SK-N-SH treated with all-trans-retinoic acid at 6 μM for 48 hours (cell line): ENCODE measurements around the gene KRTAP16-1.
"Not testable (repeated sequence)": the region's sequence is repeated elsewhere in the genome, so short reads cannot be mapped to it uniquely, and the experiment has no call there.

ENCODE experiments used
- ATAC-seq: fragments of 200-7000 bp; cut with Tn5 transposase; 3 replicates; pipeline ENCODE4 v1.9.1; 2020; ENCODE audit warnings: mild to moderate bottlenecking, moderate library complexity
- ARNTL ChIP-seq: fragments of 450-650 bp; formaldehyde crosslinking; IDR thresholded peaks from 2 replicates; pipeline ENCODE4 v1.5.0; 2020; ENCODE audit warnings: low read depth, mild to moderate bottlenecking, moderate library complexity, borderline replicate concordance
- BACH2 ChIP-seq: fragments of 250-450 bp; sonication (Bioruptor Pico); IDR thresholded peaks from 2 replicates; pipeline ENCODE4 v1.9.0; 2021; ENCODE audit warnings: mild to moderate bottlenecking, borderline replicate concordance
- CREB5 ChIP-seq: fragments of 250-450 bp; sonication (Bioruptor Pico); IDR thresholded peaks from 2 replicates; pipeline ENCODE4 v1.5.1; 2020; ENCODE audit warnings: low read depth, mild to moderate bottlenecking, moderate library complexity
- CSDC2 ChIP-seq: fragments of 250-450 bp; sonication (Bioruptor Pico); IDR thresholded peaks from 2 replicates; pipeline ENCODE4 v1.5.0; 2020; ENCODE audit warnings: mild to moderate bottlenecking, moderate library complexity
- CSRNP3 ChIP-seq: fragments of 250-450 bp; sonication (Bioruptor Pico); IDR thresholded peaks from 2 replicates; pipeline ENCODE4 v1.5.1; 2021; ENCODE audit warnings: mild to moderate bottlenecking, moderate library complexity
- GLIS3 ChIP-seq: fragments of 250-450 bp; sonication (Bioruptor Pico); IDR thresholded peaks from 2 replicates; pipeline ENCODE4 v1.5.0; 2020; ENCODE audit warnings: mild to moderate bottlenecking, moderate library complexity
- ISL1 ChIP-seq: fragments of 250-450 bp; sonication (Bioruptor Pico); IDR thresholded peaks from 2 replicates; pipeline ENCODE4 v2.1.2; 2022; ENCODE audit warnings: mild to moderate bottlenecking, moderate library complexity
- OSR1 ChIP-seq: fragments of 250-450 bp; sonication (Bioruptor Pico); IDR thresholded peaks from 2 replicates; pipeline ENCODE4 v1.8.0; 2022; ENCODE audit warnings: moderate library complexity, mild to moderate bottlenecking, inconsistent platforms
- PATZ1 ChIP-seq: fragments of 250-450 bp; sonication (Bioruptor Pico); IDR thresholded peaks from 2 replicates; pipeline ENCODE4 v1.8.0; 2020; ENCODE audit warnings: mild to moderate bottlenecking, moderate library complexity, borderline replicate concordance
- PPARA ChIP-seq: fragments of 250-450 bp; sonication (Bioruptor Pico); IDR thresholded peaks from 2 replicates; pipeline ENCODE4 v1.5.0; 2020; ENCODE audit warnings: mild to moderate bottlenecking, borderline replicate concordance
- RARB ChIP-seq: fragments of 250-450 bp; sonication (Bioruptor Pico); IDR thresholded peaks from 2 replicates; pipeline ENCODE4 v1.8.0; 2021; ENCODE audit warnings: mild to moderate bottlenecking, moderate library complexity
- SNAI2 ChIP-seq: fragments of 250-450 bp; sonication (Bioruptor Pico); IDR thresholded peaks from 2 replicates; pipeline ENCODE4 v1.5.0; 2020; ENCODE audit warnings: mild to moderate bottlenecking, moderate library complexity
- TCF4 ChIP-seq: fragments of 250-450 bp; sonication (Bioruptor Pico); IDR thresholded peaks from 2 replicates; pipeline ENCODE4 v1.8.0; 2021; ENCODE audit warnings: mild to moderate bottlenecking, moderate library complexity, borderline replicate concordance
- TOX ChIP-seq: fragments of 250-450 bp; sonication (Bioruptor Pico); IDR thresholded peaks from 2 replicates; pipeline ENCODE4 v1.8.0; 2021; ENCODE audit warnings: mild to moderate bottlenecking, moderate library complexity, borderline replicate concordance
- ZC3H10 ChIP-seq: fragments of 250-450 bp; sonication (Bioruptor Pico); IDR thresholded peaks from 2 replicates; pipeline ENCODE4 v1.5.1; 2021; ENCODE audit warnings: mild to moderate bottlenecking, moderate library complexity
- ZFP3 ChIP-seq: fragments of 250-450 bp; sonication (Bioruptor Pico); IDR thresholded peaks from 2 replicates; pipeline ENCODE4 v1.5.0; 2020; ENCODE audit warnings: mild to moderate bottlenecking, moderate library complexity
- ZFP30 ChIP-seq: fragments of 450-650 bp; formaldehyde crosslinking; IDR thresholded peaks from 2 replicates; pipeline ENCODE4 v1.5.0; 2022; ENCODE audit warnings: mild to moderate bottlenecking, moderate library complexity
- ZNF565 ChIP-seq: fragments of 450-650 bp; formaldehyde crosslinking; conservative IDR thresholded peaks from 2 replicates; pipeline ENCODE4 v1.5.0; 2020; ENCODE audit warnings: low read depth, mild to moderate bottlenecking, moderate library complexity
- ZNF70 ChIP-seq: fragments of 450-650 bp; formaldehyde crosslinking; IDR thresholded peaks from 2 replicates; pipeline ENCODE4 v1.5.0; 2020; ENCODE audit warnings: mild to moderate bottlenecking, moderate library complexity
- ZNF8 ChIP-seq: fragments of 450-650 bp; formaldehyde crosslinking; IDR thresholded peaks from 2 replicates; pipeline ENCODE4 v1.5.0; 2020; ENCODE audit warnings: mild to moderate bottlenecking, moderate library complexity
- TF ChIP-seq, protein P1 (sequence below): fragments of 250-450 bp; sonication (Bioruptor Pico); IDR thresholded peaks from 2 replicates; pipeline ENCODE4 v1.5.0; 2020; ENCODE audit warnings: mild to moderate bottlenecking, moderate library complexity

Gene KRTAP16-1

GRCh38 chr17:41271323-41271722 lies 37.8 kb downstream of the KRTAP16-1 start:
- ATAC-seq = not testable (repeated sequence)

GRCh38 chr17:41267711-41268110 lies 41.4 kb downstream of the KRTAP16-1 start:
- TF ChIP-seq SNAI2 (CRISPR knock-in tag) (no peak), RARB (CRISPR knock-in tag) (no peak), CREB5 (CRISPR knock-in tag) (no peak), TOX (CRISPR knock-in tag) (no peak), TCF4 (CRISPR knock-in tag) (no peak), ISL1 (CRISPR knock-in tag) (no peak), ZNF70 (CRISPR knock-in tag) (no peak), PATZ1 (CRISPR knock-in tag) (no peak), PPARA (CRISPR knock-in tag) (no peak), ARNTL (CRISPR knock-in tag) (no peak), ZFP30 (CRISPR knock-in tag) (no peak), GLIS3 (CRISPR knock-in tag) (no peak), ZFP3 (CRISPR knock-in tag) (no peak), CSDC2 (CRISPR knock-in tag) (no peak), ZC3H10 (CRISPR knock-in tag) (no peak), CSRNP3 (no peak)
- TF ChIP-seq, protein P1, sequence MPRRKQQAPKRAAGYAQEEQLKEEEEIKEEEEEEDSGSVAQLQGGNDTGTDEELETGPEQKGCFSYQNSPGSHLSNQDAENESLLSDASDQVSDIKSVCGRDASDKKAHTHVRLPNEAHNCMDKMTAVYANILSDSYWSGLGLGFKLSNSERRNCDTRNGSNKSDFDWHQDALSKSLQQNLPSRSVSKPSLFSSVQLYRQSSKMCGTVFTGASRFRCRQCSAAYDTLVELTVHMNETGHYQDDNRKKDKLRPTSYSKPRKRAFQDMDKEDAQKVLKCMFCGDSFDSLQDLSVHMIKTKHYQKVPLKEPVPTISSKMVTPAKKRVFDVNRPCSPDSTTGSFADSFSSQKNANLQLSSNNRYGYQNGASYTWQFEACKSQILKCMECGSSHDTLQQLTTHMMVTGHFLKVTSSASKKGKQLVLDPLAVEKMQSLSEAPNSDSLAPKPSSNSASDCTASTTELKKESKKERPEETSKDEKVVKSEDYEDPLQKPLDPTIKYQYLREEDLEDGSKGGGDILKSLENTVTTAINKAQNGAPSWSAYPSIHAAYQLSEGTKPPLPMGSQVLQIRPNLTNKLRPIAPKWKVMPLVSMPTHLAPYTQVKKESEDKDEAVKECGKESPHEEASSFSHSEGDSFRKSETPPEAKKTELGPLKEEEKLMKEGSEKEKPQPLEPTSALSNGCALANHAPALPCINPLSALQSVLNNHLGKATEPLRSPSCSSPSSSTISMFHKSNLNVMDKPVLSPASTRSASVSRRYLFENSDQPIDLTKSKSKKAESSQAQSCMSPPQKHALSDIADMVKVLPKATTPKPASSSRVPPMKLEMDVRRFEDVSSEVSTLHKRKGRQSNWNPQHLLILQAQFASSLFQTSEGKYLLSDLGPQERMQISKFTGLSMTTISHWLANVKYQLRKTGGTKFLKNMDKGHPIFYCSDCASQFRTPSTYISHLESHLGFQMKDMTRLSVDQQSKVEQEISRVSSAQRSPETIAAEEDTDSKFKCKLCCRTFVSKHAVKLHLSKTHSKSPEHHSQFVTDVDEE (CRISPR knock-in tag) = no peak
- TF ChIP-seq, all 23 proteins: peak for 0
- ATAC-seq = no peak

DNA sequence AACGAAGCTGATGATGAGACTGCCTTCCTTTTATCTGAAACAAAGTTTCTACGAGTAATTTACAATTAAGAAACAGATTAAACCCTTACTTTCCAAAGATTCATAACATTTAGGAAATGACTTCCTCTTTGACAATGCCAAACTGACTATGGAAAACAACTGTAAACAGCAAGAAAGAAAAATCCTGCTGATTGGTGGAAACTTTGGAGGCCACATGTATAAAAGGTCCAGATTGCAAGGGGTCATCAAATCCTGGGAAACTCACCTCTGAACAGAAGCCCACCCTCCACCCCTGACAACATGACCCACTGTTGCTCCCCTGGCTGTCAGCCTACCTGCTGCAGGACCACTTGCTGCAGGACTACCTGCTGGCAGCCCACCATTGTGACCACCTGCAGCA lies 44.0 kb downstream of the KRTAP16-1 start, which contains the start of gene KRTAP9-6:
TSS of gene KRTAP9-6 (plus strand) at position 301 of the 400 bp plus-strand sequence. CDS start at position 301, 0 bp downstream.
- ATAC-seq = no peak

More for the DNA sequence above, 44.0 kb downstream of the KRTAP16-1 start, which contains the start of gene KRTAP9-6:
- no peak for TF ChIP-seq ZNF8 (CRISPR knock-in tag)
- TF ChIP-seq RARB (CRISPR knock-in tag) = no peak
- no peak for TF ChIP-seq BACH2 (CRISPR knock-in tag)
- no peak for TF ChIP-seq SNAI2 (CRISPR knock-in tag)
- TF ChIP-seq GLIS3 (CRISPR knock-in tag) = no peak
- TF ChIP-seq ZNF70 (CRISPR knock-in tag) = no peak
- no peak for TF ChIP-seq ZC3H10 (CRISPR knock-in tag)
- TF ChIP-seq TCF4 (CRISPR knock-in tag) = no peak
- no peak for TF ChIP-seq OSR1 (CRISPR knock-in tag)
- no peak for TF ChIP-seq CREB5 (CRISPR knock-in tag)
- TF ChIP-seq ZNF565 = no peak
- TF ChIP-seq, all 23 proteins: peak for 0
